ENCODE data around the gene BEST2. TPM values are rescaled to one million over a fixed set of nuclear protein-coding genes. Genes with fewer than 3 reads are reported as not detected.

Gene BEST2
- not detected in 2 replicates for polyA plus RNA-seq (2011; rRNA removed)
- not detected in 2 replicates for polyA minus RNA-seq (2011; rRNA and poly(A)+ RNA removed)

GRCh38 chr19:12751635-12752034 lies at the start of gene BEST2:
TSS of gene BEST2 (plus strand) at chr19:12751791. CDS start at chr19:12752593, 802 bp downstream.
- H3K27me3 ChIP-seq (ENCODE audit: control insufficient read depth, insufficient read depth, low read length): peaks cover 12% of the 10 kb centered on the region
- peaks cover 13% of the 10 kb centered on the region for H3K9me3 ChIP-seq (ENCODE audit: control insufficient read depth, insufficient read depth, low read length)
- DNase-seq (ENCODE audit: low read depth, low spot score): no peak
- no peak for TF ChIP-seq CTCF (IDR thresholded peaks at IDR 0.05; ENCODE audit: low read depth, low read length)
- CTCF ChIA-PET: interaction anchor here (2.2 kb wide), 1 partner anchor 14 kb away, joined by 9 read pairs; no protein-coding TSS in a partner anchor
- H3K4me3 ChIP-seq (ENCODE audit: low read depth, low read length): no peak within 1 kb of the TSS
- H3K27ac ChIP-seq (ENCODE audit: low read depth, low read length): no peak within 1 kb of the TSS
- POLR2A ChIA-PET: no interaction called here

GRCh38 chr19:12703046-12703445 lies 48.5 kb upstream of the BEST2 start:
- no peak for TF ChIP-seq CTCF (IDR thresholded peaks at IDR 0.05; ENCODE audit: low read depth, low read length)
- no peak for DNase-seq (ENCODE audit: low read depth, low spot score)
- ChIA-PET CTCF (no interaction called here), POLR2A (no interaction called here)
- no peak overlapping the region for H3K4me3 ChIP-seq (ENCODE audit: low read depth, low read length)
- H3K27me3 ChIP-seq (ENCODE audit: control insufficient read depth, insufficient read depth, low read length): no peaks in the 10 kb centered on the region
- H3K27ac ChIP-seq (ENCODE audit: low read depth, low read length): no peak overlapping the region
- no peaks in the 10 kb centered on the region; the same call in 1 of the 2 replicates for H3K9me3 ChIP-seq (ENCODE audit: control insufficient read depth, insufficient read depth, low read length)

GRCh38 chr19:12705169-12705568 lies 46.4 kb upstream of the BEST2 start:
- H3K9me3 ChIP-seq (ENCODE audit: control insufficient read depth, insufficient read depth, low read length): no peaks in the 10 kb centered on the region; the same call in 1 of the 2 replicates
- ChIA-PET CTCF (no interaction called here), POLR2A (no interaction called here)
- TF ChIP-seq CTCF (IDR thresholded peaks at IDR 0.05; ENCODE audit: low read depth, low read length): no peak
- no peak overlapping the region for H3K27ac ChIP-seq (ENCODE audit: low read depth, low read length)
- no peak overlapping the region for H3K4me3 ChIP-seq (ENCODE audit: low read depth, low read length)
- H3K27me3 ChIP-seq (ENCODE audit: control insufficient read depth, insufficient read depth, low read length): no peaks in the 10 kb centered on the region
- no peak for DNase-seq (ENCODE audit: low read depth, low spot score)

GRCh38 chr19:12705654-12706331 lies 45.8 kb upstream of the BEST2 start:
- ChIA-PET CTCF (interaction anchor here (1.1 kb wide), 1 partner anchor 52 kb away, joined by 3 read pairs; no protein-coding TSS in a partner anchor), POLR2A (no interaction called here)
- TF ChIP-seq CTCF (IDR thresholded peaks at IDR 0.05; ENCODE audit: low read depth, low read length): no peak
- Histone ChIP-seq H3K27ac (ENCODE audit: low read depth, low read length) (no peak overlapping the region), H3K9me3 (ENCODE audit: control insufficient read depth, insufficient read depth, low read length) (no peaks in the 10 kb centered on the region; the same call in 1 of the 2 replicates), H3K4me3 (ENCODE audit: low read depth, low read length) (no peak overlapping the region), H3K27me3 (ENCODE audit: control insufficient read depth, insufficient read depth, low read length) (no peaks in the 10 kb centered on the region)
- DNase-seq (ENCODE audit: low read depth, low spot score): no peak

- no peak for TF ChIP-seq CTCF (IDR thresholded peaks at IDR 0.05; ENCODE audit: low read depth, low read length)
- Histone ChIP-seq H3K27ac (ENCODE audit: low read depth, low read length) (no peak overlapping the region), H3K4me3 (ENCODE audit: low read depth, low read length) (no peak overlapping the region), H3K9me3 (ENCODE audit: control insufficient read depth, insufficient read depth, low read length) (no peaks in the 10 kb centered on the region; the same call in 1 of the 2 replicates), H3K27me3 (ENCODE audit: control insufficient read depth, insufficient read depth, low read length) (no peaks in the 10 kb centered on the region)
- ChIA-PET CTCF (interaction anchor here (1.1 kb wide), 2 partner anchors 51 to 60 kb away, joined by 3 to 4 read pairs; no protein-coding TSS in a partner anchor), POLR2A (no interaction called here)
- no peak for DNase-seq (ENCODE audit: low read depth, low spot score)
Measured at GRCh38 chr19:12706332-12706718, 45.3 kb upstream of the BEST2 start.

Data from AG04450 (cell line).